22Rv1 (cell line): Measurements from ENCODE around the gene MRPL38.
A peak's percentile ranks its signal among the peaks of the same experiment; 100 is the strongest.

ENCODE experiments used
- H3K27ac ChIP-seq: fragments of 450-650 bp; 2 replicates; pipeline ENCODE4 v1.5.1; 2017
- ZFX ChIP-seq: fragments of 450-650 bp; IDR thresholded peaks from 2 replicates; pipeline ENCODE4 v1.6.1; 2017; ENCODE audit warnings: antibody characterized with exemption, borderline replicate concordance
- TF ChIP-seq, protein P1 (sequence below): fragments of 450-650 bp; IDR thresholded peaks from 2 replicates; pipeline ENCODE4 v1.5.1; 2017; ENCODE audit warnings: mild to moderate bottlenecking

MRPL38 gene

DNA sequence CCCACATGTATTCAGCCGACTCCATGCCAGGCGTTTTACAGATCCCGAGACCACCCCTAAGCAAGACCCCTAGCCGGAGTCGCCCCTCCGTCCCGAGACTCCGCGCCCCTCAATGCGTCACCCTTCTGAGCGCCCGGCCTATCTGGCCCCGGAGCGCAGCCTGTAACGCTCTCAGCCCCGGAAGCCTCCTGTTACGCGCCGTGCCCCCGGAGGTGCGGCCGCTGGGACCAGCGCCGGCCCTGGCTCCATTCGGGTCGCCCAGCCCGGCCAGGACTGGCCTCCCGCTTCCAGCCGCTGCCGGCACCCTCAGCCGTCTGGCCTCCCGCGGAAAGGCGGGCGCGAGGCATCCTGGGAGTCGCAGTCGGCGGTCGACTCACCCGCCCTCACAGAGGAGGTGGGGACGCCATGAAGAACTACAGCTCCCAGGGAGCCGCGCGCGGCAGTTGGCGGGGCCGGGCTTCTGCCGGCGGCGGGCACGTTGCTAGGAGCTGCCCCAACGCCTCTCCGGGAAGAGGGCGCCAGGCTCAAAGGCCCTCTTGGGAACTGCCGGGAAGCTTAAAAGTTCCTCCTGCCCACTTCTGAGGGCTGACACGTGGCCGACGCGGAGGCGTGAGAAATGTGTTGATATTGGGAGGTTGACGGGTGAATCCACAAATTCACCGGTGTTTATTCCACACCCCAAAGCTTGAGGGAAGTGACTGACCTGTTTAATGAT lies 36.2 kb upstream of the MRPL38 start, which contains the start of gene FBF1:
Gene FBF1, minus strand, starts transcription at position 316 of the 715 bp plus-strand sequence. CDS start 2,893 bp downstream, outside the sequence.
- TF ChIP-seq ZFX = no peak
- TF ChIP-seq, protein P1, sequence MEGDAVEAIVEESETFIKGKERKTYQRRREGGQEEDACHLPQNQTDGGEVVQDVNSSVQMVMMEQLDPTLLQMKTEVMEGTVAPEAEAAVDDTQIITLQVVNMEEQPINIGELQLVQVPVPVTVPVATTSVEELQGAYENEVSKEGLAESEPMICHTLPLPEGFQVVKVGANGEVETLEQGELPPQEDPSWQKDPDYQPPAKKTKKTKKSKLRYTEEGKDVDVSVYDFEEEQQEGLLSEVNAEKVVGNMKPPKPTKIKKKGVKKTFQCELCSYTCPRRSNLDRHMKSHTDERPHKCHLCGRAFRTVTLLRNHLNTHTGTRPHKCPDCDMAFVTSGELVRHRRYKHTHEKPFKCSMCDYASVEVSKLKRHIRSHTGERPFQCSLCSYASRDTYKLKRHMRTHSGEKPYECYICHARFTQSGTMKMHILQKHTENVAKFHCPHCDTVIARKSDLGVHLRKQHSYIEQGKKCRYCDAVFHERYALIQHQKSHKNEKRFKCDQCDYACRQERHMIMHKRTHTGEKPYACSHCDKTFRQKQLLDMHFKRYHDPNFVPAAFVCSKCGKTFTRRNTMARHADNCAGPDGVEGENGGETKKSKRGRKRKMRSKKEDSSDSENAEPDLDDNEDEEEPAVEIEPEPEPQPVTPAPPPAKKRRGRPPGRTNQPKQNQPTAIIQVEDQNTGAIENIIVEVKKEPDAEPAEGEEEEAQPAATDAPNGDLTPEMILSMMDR = peak; percentile 11; the same call in 1 of the 2 replicates
- H3K27ac ChIP-seq = peak within 1 kb of the TSS; percentile 70

DNA sequence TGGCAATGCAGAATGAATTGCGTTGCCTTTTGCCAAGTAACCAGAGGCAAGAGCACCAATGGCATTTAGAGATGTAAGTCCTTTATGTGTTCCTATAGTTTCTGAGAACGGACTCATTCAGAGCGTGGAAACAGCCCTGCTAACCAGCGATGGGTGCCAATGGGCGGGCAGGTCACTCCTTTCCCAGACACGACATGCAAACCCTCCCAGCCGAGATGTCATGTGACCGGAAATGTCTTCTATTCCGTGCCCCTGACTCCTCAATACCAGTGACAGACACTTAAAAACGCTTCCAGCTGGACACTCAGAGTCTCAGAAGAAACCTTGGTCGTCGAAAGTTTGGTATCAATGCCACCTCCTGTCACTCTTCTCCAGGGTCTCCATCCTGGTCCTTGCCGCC lies 33.0 kb upstream of the MRPL38 start:
- TF ChIP-seq, protein P1 = no peak
- TF ChIP-seq ZFX = no peak
- H3K27ac ChIP-seq = no peak overlapping the region

DNA sequence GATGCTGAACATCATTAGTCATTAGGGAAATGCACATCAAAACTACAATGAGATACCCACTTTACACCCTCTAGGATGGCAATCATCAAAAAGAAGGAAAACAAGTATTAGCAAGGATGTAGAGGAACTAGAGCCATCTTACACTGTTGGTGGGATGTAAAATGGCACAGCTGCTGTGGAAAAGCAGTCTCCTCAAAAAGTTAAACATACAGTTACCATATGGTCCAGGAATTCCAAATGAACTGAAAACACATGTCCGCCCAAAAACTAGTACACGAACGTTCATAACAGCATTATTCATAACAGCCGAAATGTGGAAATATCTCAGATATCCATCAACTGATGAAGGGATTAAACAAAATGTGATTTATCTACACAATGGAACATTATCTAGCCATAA lies 29.1 kb upstream of the MRPL38 start:
- no peak for TF ChIP-seq ZFX
- H3K27ac ChIP-seq = no peak overlapping the region

DNA sequence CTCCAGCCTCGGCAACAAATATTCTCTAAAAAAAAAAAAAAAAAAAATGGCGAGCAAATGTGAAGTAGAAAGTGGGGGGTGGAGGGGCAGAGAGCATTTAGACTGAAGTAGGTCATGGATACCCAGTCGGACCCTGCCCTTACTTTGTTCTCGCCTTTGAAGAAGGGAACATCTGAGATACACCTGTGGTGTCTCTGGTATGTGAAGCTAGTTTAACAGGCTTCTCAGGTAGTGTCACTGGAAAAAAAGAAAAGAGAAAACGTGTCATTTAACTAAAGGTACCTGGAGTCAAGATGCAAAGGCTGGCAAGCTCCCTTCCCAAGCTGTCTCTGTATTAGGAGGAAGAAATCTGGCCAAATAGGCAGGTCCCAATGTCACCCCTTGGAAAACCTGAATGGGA lies 28.2 kb upstream of the MRPL38 start:
- TF ChIP-seq ZFX = no peak
- TF ChIP-seq, protein P1 = no peak
- no peak overlapping the region for H3K27ac ChIP-seq

DNA sequence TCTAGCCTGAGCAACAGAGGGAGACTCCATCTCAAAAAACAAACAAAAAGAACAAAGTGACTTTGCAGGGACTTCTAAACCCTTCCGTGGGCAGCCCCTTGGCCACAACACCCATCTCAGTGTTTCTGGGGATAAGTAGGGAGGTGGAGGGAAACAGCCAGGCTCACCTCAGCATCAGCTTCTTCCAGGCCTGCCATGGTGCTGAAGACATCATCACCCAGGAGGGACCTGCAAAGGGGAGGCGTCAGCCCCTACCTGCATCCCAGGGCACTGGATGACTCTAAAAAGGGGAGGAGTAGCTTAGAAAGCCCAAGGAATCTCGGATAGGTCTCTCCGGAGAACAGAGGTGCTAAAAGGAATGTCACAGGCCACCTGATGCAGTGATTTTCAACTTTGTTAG lies 26.4 kb upstream of the MRPL38 start:
- TF ChIP-seq, protein P1 = no peak
- no peak for TF ChIP-seq ZFX
- H3K27ac ChIP-seq = no peak overlapping the region

DNA sequence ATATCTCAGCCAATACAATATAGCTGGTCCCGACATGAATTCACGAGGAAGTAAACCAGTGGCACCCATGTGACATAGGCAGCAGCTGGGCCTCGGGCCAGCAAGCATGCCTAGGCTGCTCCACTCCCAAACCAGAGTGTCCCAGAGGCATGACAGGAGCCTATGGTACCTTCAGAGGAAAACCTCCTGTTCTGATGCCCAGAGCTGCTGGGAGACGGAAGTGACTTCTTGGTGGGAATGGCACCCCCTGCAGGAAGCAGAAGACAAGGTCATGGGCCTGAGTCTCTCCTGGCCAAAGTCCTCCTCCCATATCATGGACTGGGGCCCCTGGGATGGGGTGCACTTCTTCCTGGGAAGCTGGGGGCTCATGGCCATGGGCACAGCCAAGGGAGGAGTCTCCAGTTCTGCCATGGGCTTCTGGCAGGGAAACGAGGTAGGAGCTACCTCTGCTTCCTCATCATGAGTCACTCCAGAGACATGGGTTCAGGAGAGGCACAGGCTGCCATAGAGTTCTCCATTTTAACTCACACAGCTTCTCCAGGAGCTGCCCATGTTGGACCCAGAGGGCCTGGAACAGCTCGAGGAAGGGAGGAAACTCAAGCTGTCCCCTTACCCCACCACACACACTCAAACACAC lies 22.7 kb upstream of the MRPL38 start:
- TF ChIP-seq ZFX = no peak
- TF ChIP-seq, protein P1 = peak; percentile 63
- H3K27ac ChIP-seq = no peak overlapping the region

DNA sequence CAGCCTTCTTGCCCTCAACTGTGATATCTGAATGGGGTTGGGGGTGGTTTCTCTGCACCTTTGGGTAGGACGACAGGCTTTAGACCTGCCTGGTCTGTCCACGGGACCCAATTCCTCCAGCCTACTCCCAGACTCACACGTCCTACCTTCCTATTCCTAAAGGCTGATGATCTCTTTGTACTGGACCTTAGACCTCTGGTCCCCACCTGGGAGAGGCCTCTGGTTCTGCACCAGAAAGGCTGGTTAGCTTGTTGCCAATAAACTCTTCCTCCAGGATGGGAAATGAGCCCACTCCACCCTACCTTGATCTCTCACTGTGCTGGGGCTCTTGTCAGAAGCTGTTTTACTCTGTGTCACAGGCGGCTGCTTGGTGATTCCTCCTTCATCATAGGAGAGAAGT lies 21.8 kb upstream of the MRPL38 start:
- TF ChIP-seq, protein P1 = no peak
- no peak for TF ChIP-seq ZFX
- H3K27ac ChIP-seq = no peak overlapping the region
